ENCODE data around the gene P3H3.

GRCh38 chr12:6846316-6846869 is 18.2 kb downstream of the P3H3 start:
- TF ChIP-seq CTCF (IDR thresholded peaks at IDR 0.05): no peak
- no peak for TF ChIP-seq POLR2A (IDR thresholded peaks at IDR 0.05)

All from uterus (tissue), 2 donors.